Measurements from ENCODE around the gene ASPSCR1.

- no peak for TF ChIP-seq CTCF (IDR thresholded peaks at IDR 0.05)
- TF ChIP-seq EP300 (IDR thresholded peaks at IDR 0.05; ENCODE audit: low read depth) = no peak
- TF ChIP-seq POLR2A (IDR thresholded peaks at IDR 0.05) = no peak
Observed at GRCh38 chr17:81996232-81996756, 18.9 kb downstream of the ASPSCR1 start.

All from transverse colon (tissue), 3 donors.